ENCODE data around the gene ZBTB7C. TPM values are rescaled to one million over a fixed set of nuclear protein-coding genes. Genes with fewer than 3 reads are reported as not detected.

ZBTB7C gene
- total and polyA plus RNA-seq, 3 experiments from 2014 or later: 0.13 TPM; not detected in 2

GRCh38 chr18:48360376-48361021, 48.7 kb downstream of the ZBTB7C start:
- H3K9me3 Mint-ChIP-seq: peaks cover 5 to 9% (median 6%) of the 10 kb centered on the region in 5 donors
- no peak overlapping the region for H3K4me3 Mint-ChIP-seq
- Histone ChIP-seq H3K4me1 (ENCODE audit: insufficient read depth, low read length) (no peaks in the 10 kb centered on the region), H3K4me3 (ENCODE audit: low read length) (no peak overlapping the region), H3K27ac (ENCODE audit: low read depth, low read length) (no peak overlapping the region), H3K36me3 (ENCODE audit: insufficient read depth, low read length) (no peaks in the 10 kb centered on the region), H3K9me3 (ENCODE audit: low read length) (no peaks in the 10 kb centered on the region), H3K27me3 (ENCODE audit: insufficient read depth, low read length, poor library complexity, severe bottlenecking) (no peaks in the 10 kb centered on the region)
- no peak for DNase-seq
- H3K27ac Mint-ChIP-seq: no peak overlapping the region
- peaks cover 0 to 10% (median 0%) of the 10 kb centered on the region in 3 donors for H3K36me3 Mint-ChIP-seq
- POLR2A ChIA-PET: no interaction called here
- H3K4me1 Mint-ChIP-seq: no peaks in the 10 kb centered on the region
- CTCF ChIA-PET: no interaction called here
- peaks cover 16 to 37% of the 10 kb centered on the region in 2 donors for H3K27me3 Mint-ChIP-seq

- Histone ChIP-seq H3K36me3 (ENCODE audit: insufficient read depth, low read length) (no peaks in the 10 kb centered on the region), H3K27ac (ENCODE audit: low read depth, low read length) (no peak overlapping the region), H3K4me3 (ENCODE audit: low read length) (no peak overlapping the region), H3K27me3 (ENCODE audit: insufficient read depth, low read length, poor library complexity, severe bottlenecking) (no peaks in the 10 kb centered on the region), H3K4me1 (ENCODE audit: insufficient read depth, low read length) (no peaks in the 10 kb centered on the region), H3K9me3 (ENCODE audit: low read length) (no peaks in the 10 kb centered on the region)
- ChIA-PET POLR2A (no interaction called here), CTCF (no interaction called here)
- no peaks in the 10 kb centered on the region for H3K4me1 Mint-ChIP-seq
- peaks cover 0 to 4% (median 0%) of the 10 kb centered on the region in 3 donors for H3K36me3 Mint-ChIP-seq
- H3K27ac Mint-ChIP-seq: no peak overlapping the region
- H3K27me3 Mint-ChIP-seq: peaks cover 18 to 35% of the 10 kb centered on the region in 2 donors
- H3K4me3 Mint-ChIP-seq: no peak overlapping the region
- no peak for DNase-seq
- peaks cover 0 to 4% (median 2%) of the 10 kb centered on the region in 5 donors for H3K9me3 Mint-ChIP-seq
Measured at GRCh38 chr18:48359626-48360025, 49.6 kb downstream of the ZBTB7C start.

- no peak overlapping the region for H3K4me3 Mint-ChIP-seq
- ChIA-PET POLR2A (no interaction called here), CTCF (no interaction called here)
- H3K27me3 ChIP-seq (ENCODE audit: insufficient read depth, low read length, poor library complexity, severe bottlenecking): no peaks in the 10 kb centered on the region
- no peaks in the 10 kb centered on the region for H3K36me3 ChIP-seq (ENCODE audit: insufficient read depth, low read length)
- peaks cover 13 to 34% of the 10 kb centered on the region in 2 donors for H3K27me3 Mint-ChIP-seq
- H3K4me1 Mint-ChIP-seq: no peaks in the 10 kb centered on the region
- no peak overlapping the region for H3K4me3 ChIP-seq (ENCODE audit: low read length)
- no peak overlapping the region for H3K27ac Mint-ChIP-seq
- H3K27ac ChIP-seq (ENCODE audit: low read depth, low read length): no peak overlapping the region
- peaks cover 0 to 2% (median 0%) of the 10 kb centered on the region in 5 donors for H3K9me3 Mint-ChIP-seq
- H3K9me3 ChIP-seq (ENCODE audit: low read length): no peaks in the 10 kb centered on the region
- no peak for DNase-seq
- H3K36me3 Mint-ChIP-seq: no peaks in the 10 kb centered on the region
- no peaks in the 10 kb centered on the region for H3K4me1 ChIP-seq (ENCODE audit: insufficient read depth, low read length)
Measured at GRCh38 chr18:48358868-48359267, 50.3 kb downstream of the ZBTB7C start.

- no peaks in the 10 kb centered on the region for H3K9me3 ChIP-seq (ENCODE audit: low read length)
- no peak for DNase-seq
- no peaks in the 10 kb centered on the region for H3K36me3 ChIP-seq (ENCODE audit: insufficient read depth, low read length)
- Mint-ChIP-seq H3K4me3 (no peak overlapping the region), H3K27me3 (peaks cover 8 to 30% of the 10 kb centered on the region in 2 donors), H3K9me3 (no peaks in the 10 kb centered on the region), H3K4me1 (no peaks in the 10 kb centered on the region), H3K27ac (no peak overlapping the region), H3K36me3 (no peaks in the 10 kb centered on the region)
- ChIA-PET CTCF (no interaction called here), POLR2A (no interaction called here)
- no peak overlapping the region for H3K4me3 ChIP-seq (ENCODE audit: low read length)
- no peaks in the 10 kb centered on the region for H3K27me3 ChIP-seq (ENCODE audit: insufficient read depth, low read length, poor library complexity, severe bottlenecking)
- no peaks in the 10 kb centered on the region for H3K4me1 ChIP-seq (ENCODE audit: insufficient read depth, low read length)
- no peak overlapping the region for H3K27ac ChIP-seq (ENCODE audit: low read depth, low read length)
Measured at GRCh38 chr18:48356909-48357631, 52.1 kb downstream of the ZBTB7C start.

- no peak overlapping the region for H3K27ac Mint-ChIP-seq
- ChIA-PET POLR2A (no interaction called here), CTCF (no interaction called here)
- no peaks in the 10 kb centered on the region for H3K27me3 ChIP-seq (ENCODE audit: insufficient read depth, low read length, poor library complexity, severe bottlenecking)
- DNase-seq: no peak
- H3K9me3 ChIP-seq (ENCODE audit: low read length): no peaks in the 10 kb centered on the region
- no peaks in the 10 kb centered on the region for H3K36me3 Mint-ChIP-seq
- H3K4me3 ChIP-seq (ENCODE audit: low read length): no peak overlapping the region
- no peak overlapping the region for H3K4me3 Mint-ChIP-seq
- no peaks in the 10 kb centered on the region for H3K4me1 Mint-ChIP-seq
- peaks cover 8 to 26% of the 10 kb centered on the region in 2 donors for H3K27me3 Mint-ChIP-seq
- H3K27ac ChIP-seq (ENCODE audit: low read depth, low read length): no peak overlapping the region
- H3K9me3 Mint-ChIP-seq: no peaks in the 10 kb centered on the region
- H3K36me3 ChIP-seq (ENCODE audit: insufficient read depth, low read length): no peaks in the 10 kb centered on the region
- H3K4me1 ChIP-seq (ENCODE audit: insufficient read depth, low read length): no peaks in the 10 kb centered on the region
Measured at GRCh38 chr18:48356151-48356745, 52.9 kb downstream of the ZBTB7C start.

- H3K27me3 Mint-ChIP-seq: peaks cover 6 to 19% of the 10 kb centered on the region in 2 donors
- no peaks in the 10 kb centered on the region for H3K27me3 ChIP-seq (ENCODE audit: insufficient read depth, low read length, poor library complexity, severe bottlenecking)
- DNase-seq: no peak
Measured at GRCh38 chr18:48355276-48356115, 53.7 kb downstream of the ZBTB7C start.

GRCh38 chr18:48354746-48355260, 54.4 kb downstream of the ZBTB7C start:
- H3K27ac ChIP-seq (ENCODE audit: low read depth, low read length): no peak overlapping the region
- H3K36me3 ChIP-seq (ENCODE audit: insufficient read depth, low read length): no peaks in the 10 kb centered on the region
- no peaks in the 10 kb centered on the region for H3K4me1 ChIP-seq (ENCODE audit: insufficient read depth, low read length)
- ChIA-PET POLR2A (no interaction called here), CTCF (no interaction called here)
- Mint-ChIP-seq H3K36me3 (no peaks in the 10 kb centered on the region), H3K27ac (no peak overlapping the region), H3K27me3 (peaks cover 6 to 12% of the 10 kb centered on the region in 2 donors), H3K9me3 (no peaks in the 10 kb centered on the region), H3K4me3 (peak overlapping the region in 1 of 7 donors; percentile 32), H3K4me1 (no peaks in the 10 kb centered on the region)
- H3K27me3 ChIP-seq (ENCODE audit: insufficient read depth, low read length, poor library complexity, severe bottlenecking): no peaks in the 10 kb centered on the region
- no peak overlapping the region for H3K4me3 ChIP-seq (ENCODE audit: low read length)
- no peaks in the 10 kb centered on the region for H3K9me3 ChIP-seq (ENCODE audit: low read length)
- no peak for DNase-seq

More at GRCh38 chr18:48355276-48356115, 53.7 kb downstream of the ZBTB7C start:
- Mint-ChIP-seq H3K27ac (no peak overlapping the region), H3K4me3 (no peak overlapping the region), H3K9me3 (no peaks in the 10 kb centered on the region), H3K4me1 (no peaks in the 10 kb centered on the region), H3K36me3 (no peaks in the 10 kb centered on the region)
- CTCF ChIA-PET: no interaction called here
- Histone ChIP-seq H3K27ac (ENCODE audit: low read depth, low read length) (no peak overlapping the region), H3K36me3 (ENCODE audit: insufficient read depth, low read length) (no peaks in the 10 kb centered on the region), H3K4me3 (ENCODE audit: low read length) (no peak overlapping the region), H3K9me3 (ENCODE audit: low read length) (no peaks in the 10 kb centered on the region), H3K4me1 (ENCODE audit: insufficient read depth, low read length) (no peaks in the 10 kb centered on the region)
- POLR2A ChIA-PET: no interaction called here
